Measurements from ENCODE around the gene GHDC. TPM values are rescaled to one million over a fixed set of nuclear protein-coding genes. Genes with fewer than 3 reads are reported as not detected.
"Not testable (repeated sequence)": the region's sequence is repeated elsewhere in the genome, so short reads cannot be mapped to it uniquely, and the experiment has no call there.

GHDC gene
- total RNA-seq, 1 experiment from 2014 or later: 7.5 TPM

GRCh38 chr17:42243493-42243982, 49.2 kb upstream of the GHDC start:
- Mint-ChIP-seq H3K4me1 (peaks cover 9% of the 10 kb centered on the region), H3K27ac (peak overlapping the region; percentile 63), H3K4me3 (no peak overlapping the region), H3K27me3 (ENCODE audit: low read depth) (no peaks in the 10 kb centered on the region), H3K36me3 (no peaks in the 10 kb centered on the region), H3K9me3 (no peaks in the 10 kb centered on the region)
- no peak for ATAC-seq
- TF ChIP-seq ZSCAN18 (CRISPR knock-in tag; IDR thresholded peaks at IDR 0.05): no peak
- no peak for TF ChIP-seq ZMAT4 (CRISPR knock-in tag; IDR thresholded peaks at IDR 0.05)
- no peak for TF ChIP-seq ZNF232 (CRISPR knock-in tag; IDR thresholded peaks at IDR 0.05)
- no peak for TF ChIP-seq ZNF138 (CRISPR knock-in tag; conservative IDR thresholded peaks at IDR 0.05)
- CTCF ChIA-PET: interaction anchor here (2.8 kb wide), 1 partner anchor 21 kb away, joined by 14 read pairs; no protein-coding TSS in a partner anchor
- POLR2A ChIA-PET: no interaction called here
- DNase-seq (ENCODE audit: low spot score): no peak

- Mint-ChIP-seq H3K9me3 (no peaks in the 10 kb centered on the region), H3K4me3 (no peak overlapping the region), H3K4me1 (peaks cover 8% of the 10 kb centered on the region; the same call in 1 of the 2 replicates), H3K27ac (no peak overlapping the region), H3K27me3 (ENCODE audit: low read depth) (no peaks in the 10 kb centered on the region), H3K36me3 (no peaks in the 10 kb centered on the region)
- DNase-seq (ENCODE audit: low spot score): no peak
- CTCF ChIA-PET: no interaction called here
- POLR2A ChIA-PET: no interaction called here
- ATAC-seq: no peak
- no peak for TF ChIP-seq TEAD1 (CRISPR knock-in tag; IDR thresholded peaks at IDR 0.05)
- no peak for TF ChIP-seq ZSCAN18 (CRISPR knock-in tag; IDR thresholded peaks at IDR 0.05)
- no peak for TF ChIP-seq ERG (CRISPR knock-in tag; IDR thresholded peaks at IDR 0.05)
- TF ChIP-seq, protein P1, sequence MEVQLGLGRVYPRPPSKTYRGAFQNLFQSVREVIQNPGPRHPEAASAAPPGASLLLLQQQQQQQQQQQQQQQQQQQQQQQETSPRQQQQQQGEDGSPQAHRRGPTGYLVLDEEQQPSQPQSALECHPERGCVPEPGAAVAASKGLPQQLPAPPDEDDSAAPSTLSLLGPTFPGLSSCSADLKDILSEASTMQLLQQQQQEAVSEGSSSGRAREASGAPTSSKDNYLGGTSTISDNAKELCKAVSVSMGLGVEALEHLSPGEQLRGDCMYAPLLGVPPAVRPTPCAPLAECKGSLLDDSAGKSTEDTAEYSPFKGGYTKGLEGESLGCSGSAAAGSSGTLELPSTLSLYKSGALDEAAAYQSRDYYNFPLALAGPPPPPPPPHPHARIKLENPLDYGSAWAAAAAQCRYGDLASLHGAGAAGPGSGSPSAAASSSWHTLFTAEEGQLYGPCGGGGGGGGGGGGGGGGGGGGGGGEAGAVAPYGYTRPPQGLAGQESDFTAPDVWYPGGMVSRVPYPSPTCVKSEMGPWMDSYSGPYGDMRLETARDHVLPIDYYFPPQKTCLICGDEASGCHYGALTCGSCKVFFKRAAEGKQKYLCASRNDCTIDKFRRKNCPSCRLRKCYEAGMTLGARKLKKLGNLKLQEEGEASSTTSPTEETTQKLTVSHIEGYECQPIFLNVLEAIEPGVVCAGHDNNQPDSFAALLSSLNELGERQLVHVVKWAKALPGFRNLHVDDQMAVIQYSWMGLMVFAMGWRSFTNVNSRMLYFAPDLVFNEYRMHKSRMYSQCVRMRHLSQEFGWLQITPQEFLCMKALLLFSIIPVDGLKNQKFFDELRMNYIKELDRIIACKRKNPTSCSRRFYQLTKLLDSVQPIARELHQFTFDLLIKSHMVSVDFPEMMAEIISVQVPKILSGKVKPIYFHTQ (CRISPR knock-in tag; IDR thresholded peaks at IDR 0.05): no peak
- no peak for TF ChIP-seq MLX (CRISPR knock-in tag; IDR thresholded peaks at IDR 0.05)
- TF ChIP-seq SOX15 (CRISPR knock-in tag; IDR thresholded peaks at IDR 0.05): no peak
- TF ChIP-seq ZNF121 (CRISPR knock-in tag; IDR thresholded peaks at IDR 0.05): no peak
These were observed 47.6 kb upstream of the GHDC start for GRCh38 chr17:42241871-42242270.

DNA sequence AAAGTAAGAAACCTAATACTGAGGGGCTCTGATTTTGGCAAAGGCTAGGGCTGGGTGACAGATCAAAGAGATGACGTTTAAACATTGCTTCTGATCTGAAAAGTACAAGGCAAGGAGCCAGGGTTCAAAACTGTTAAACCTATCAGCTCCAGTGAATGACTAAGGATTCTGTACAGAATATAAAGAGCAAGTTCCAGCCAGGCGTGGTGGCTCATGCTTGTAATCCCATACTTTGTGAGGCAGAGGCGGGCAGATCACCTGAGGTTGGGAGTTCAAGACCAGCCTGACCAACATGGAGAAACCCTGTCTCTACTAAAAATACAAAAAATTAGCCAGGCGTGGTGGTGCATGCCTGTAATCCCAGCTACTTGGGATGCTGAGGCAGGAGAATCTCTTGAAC, 46.6 kb upstream of the GHDC start:
- not testable (repeated sequence) for H3K27ac Mint-ChIP-seq; ATAC-seq; H3K4me3 Mint-ChIP-seq; H3K4me1 Mint-ChIP-seq; DNase-seq (ENCODE audit: low spot score); H3K36me3 Mint-ChIP-seq; H3K27me3 Mint-ChIP-seq (ENCODE audit: low read depth); H3K9me3 Mint-ChIP-seq
- POLR2A ChIA-PET: interaction anchor here (0.7 kb wide), 1 partner anchor 12 kb away, joined by 3 read pairs; no protein-coding TSS in a partner anchor
- CTCF ChIA-PET: interaction anchor here (0.6 to 0.7 kb wide), 2 partner anchors 16 to 219 kb away, joined by 3 read pairs; no protein-coding TSS in a partner anchor

GRCh38 chr17:42240201-42240600, 45.9 kb upstream of the GHDC start:
- CTCF ChIA-PET: interaction anchor here (0.6 kb wide), 1 partner anchor 16 kb away, joined by 3 read pairs; no protein-coding TSS in a partner anchor

More at GRCh38 chr17:42240201-42240600, 45.9 kb upstream of the GHDC start:
- Mint-ChIP-seq H3K36me3 (no peaks in the 10 kb centered on the region), H3K9me3 (no peaks in the 10 kb centered on the region), H3K27me3 (ENCODE audit: low read depth) (no peaks in the 10 kb centered on the region), H3K27ac (no peak overlapping the region), H3K4me3 (no peak overlapping the region), H3K4me1 (peaks cover 8% of the 10 kb centered on the region; the same call in 1 of the 2 replicates)
- DNase-seq (ENCODE audit: low spot score) (no peak), ATAC-seq (no peak)
- POLR2A ChIA-PET: no interaction called here
- TF ChIP-seq ZNF281 (CRISPR knock-in tag; IDR thresholded peaks at IDR 0.05) (no peak), SMAD4 (CRISPR knock-in tag; IDR thresholded peaks at IDR 0.05) (no peak), FOXJ3 (CRISPR knock-in tag; IDR thresholded peaks at IDR 0.05; ENCODE audit: borderline replicate concordance) (no peak), FOXK1 (CRISPR knock-in tag; IDR thresholded peaks at IDR 0.05) (no peak)

Data from WTC11 (cell line).